Stimulated activated CD8-positive, alpha-beta memory T cell treated with anti-CD3 and anti-CD28 coated beads, Interleukin-7, amount 100 ng/mL, for 4 hours (primary cell): ENCODE data around the gene PARVB.
A peak's percentile ranks its signal among the peaks of the same experiment; 100 is the strongest.
"Not testable (repeated sequence)": the region's sequence is repeated elsewhere in the genome, so short reads cannot be mapped to it uniquely, and the experiment has no call there.

Experiments used
- DNase-seq, 2 donors: peaks; one replicate each; pipeline ENCODE4 v3.0.0-alpha.2; 2020; ENCODE audit warnings: low read depth in 2 of 2

PARVB gene

GRCh38 chr22:43998679-43999264 lies 25.3 kb upstream of the PARVB start:
- DNase-seq: no peak

DNA sequence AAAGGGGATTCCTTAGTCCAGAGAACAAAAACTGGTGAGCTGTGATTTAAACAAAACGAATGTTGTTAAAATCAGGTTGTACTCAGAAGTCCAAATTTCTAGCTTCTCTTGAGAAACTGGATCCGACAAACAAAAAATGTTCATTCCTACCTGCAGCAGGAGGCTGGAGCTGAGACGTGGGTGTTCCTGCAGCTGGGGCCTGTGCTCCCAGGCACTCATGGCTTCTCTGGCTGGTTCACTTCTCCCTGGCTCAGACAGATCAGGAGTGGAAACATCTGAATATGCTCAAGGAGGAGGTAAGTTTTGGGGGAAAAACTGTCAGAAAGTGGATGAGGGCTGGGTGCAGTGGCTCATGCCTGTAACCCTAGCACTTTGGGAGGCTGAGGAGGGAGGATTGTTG lies 24.7 kb upstream of the PARVB start:
- no peak for DNase-seq

GRCh38 chr22:44000123-44000522 lies 24.0 kb upstream of the PARVB start:
- DNase-seq: no peak

DNA sequence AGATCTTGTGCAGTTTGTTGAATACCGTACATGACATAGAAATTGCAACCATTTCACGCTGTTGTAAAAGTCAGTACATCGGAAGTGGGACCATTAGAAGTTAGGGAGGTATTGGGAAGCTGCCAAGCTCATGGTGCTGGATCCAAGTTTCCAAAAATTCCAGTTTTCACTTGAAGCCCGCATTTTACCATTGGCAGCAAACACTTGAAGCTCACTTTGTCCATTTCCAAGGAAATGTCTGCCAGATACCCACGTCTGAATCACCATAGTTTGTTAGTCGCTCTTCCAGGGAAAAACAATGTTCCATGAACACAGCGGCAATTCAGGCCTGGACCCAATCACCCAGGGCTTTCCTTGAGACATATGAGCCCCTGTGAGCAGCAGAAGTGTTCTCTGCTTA lies 22.6 kb upstream of the PARVB start:
- DNase-seq: no peak

- no peak for DNase-seq
Observed at GRCh38 chr22:44002324-44002723, 21.8 kb upstream of the PARVB start.

GRCh38 chr22:44002997-44003396 lies 21.1 kb upstream of the PARVB start:
- DNase-seq: no peak

GRCh38 chr22:44003405-44004103 lies 20.5 kb upstream of the PARVB start:
- no peak for DNase-seq

DNA sequence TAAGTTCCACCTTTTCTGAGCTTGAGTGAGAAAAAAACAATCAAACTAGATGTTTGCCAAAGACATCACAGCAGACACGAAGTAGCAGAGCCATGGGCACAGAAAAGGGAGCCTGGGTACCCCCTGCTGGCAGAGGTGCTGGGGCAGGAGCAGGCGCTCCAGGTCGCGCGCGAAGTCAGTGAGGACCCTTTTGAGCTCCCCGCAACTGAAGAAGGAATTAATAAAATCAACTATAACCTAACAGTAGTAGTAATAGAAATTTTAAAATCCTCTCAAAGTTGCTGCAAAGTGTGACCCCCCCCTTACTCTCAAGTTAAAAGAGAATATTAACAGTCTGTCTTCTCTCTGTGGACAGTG lies 20.0 kb upstream of the PARVB start:
- DNase-seq: no peak

DNA sequence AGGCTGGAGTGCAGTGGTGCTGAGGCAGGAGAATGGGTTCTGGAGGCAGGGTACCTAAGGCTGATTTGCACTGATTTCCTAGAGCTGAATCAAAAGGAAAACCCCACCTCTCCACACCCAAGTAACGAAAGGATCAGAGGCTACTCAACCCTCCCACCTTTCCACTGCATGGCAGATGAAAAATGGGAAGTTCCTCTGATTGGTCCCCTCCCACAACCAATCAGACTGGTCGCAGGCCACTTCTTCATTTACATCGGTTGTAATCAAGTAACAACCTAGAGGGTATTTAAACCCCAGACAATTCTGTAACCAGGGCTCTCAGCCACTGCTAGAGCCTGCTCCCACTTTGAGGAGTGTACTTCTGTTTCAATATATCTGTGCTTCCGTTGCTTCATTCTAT lies 18.6 kb upstream of the PARVB start:
- DNase-seq: no peak

GRCh38 chr22:44012162-44012561 lies 11.9 kb upstream of the PARVB start:
- no peak for DNase-seq

DNA sequence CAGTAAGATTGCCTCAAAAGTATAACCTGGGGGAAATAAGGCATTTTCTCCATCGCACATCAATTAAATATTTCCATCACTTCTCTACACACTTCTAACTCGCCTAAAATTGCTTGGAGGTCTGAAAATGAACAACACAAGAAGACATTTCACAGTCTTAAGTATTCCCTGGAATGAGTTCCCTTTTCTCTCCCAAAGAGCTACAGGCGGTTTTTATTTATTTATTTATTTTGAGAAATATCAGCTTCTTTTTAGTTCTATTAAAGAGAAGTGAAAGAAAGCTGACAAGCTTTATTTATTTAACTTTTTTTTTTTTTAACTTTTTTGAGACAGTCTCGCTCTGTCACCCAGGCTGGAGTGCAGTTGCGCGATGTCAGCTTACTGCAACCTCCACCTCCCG lies 11.5 kb upstream of the PARVB start:
- no peak for DNase-seq

DNA sequence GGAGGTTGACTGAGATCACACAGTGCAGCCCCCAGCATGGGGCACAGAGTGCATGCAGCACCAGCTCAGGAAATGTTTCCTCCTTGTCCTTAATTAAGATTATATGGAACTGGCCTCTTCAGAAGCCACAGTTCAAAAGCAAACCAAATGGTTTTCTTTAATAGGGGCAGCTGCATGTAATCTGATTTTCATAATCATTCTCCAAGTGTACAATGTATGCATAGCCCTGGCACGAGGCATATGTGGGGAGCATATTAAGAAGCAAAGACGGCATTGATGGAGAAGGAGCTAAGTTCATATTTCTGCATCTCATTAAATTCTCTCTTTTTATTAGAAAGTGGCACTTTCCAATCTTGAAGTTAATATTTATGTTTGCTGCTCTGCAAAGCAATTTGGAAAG lies 9.9 kb upstream of the PARVB start:
- DNase-seq: no peak

DNA sequence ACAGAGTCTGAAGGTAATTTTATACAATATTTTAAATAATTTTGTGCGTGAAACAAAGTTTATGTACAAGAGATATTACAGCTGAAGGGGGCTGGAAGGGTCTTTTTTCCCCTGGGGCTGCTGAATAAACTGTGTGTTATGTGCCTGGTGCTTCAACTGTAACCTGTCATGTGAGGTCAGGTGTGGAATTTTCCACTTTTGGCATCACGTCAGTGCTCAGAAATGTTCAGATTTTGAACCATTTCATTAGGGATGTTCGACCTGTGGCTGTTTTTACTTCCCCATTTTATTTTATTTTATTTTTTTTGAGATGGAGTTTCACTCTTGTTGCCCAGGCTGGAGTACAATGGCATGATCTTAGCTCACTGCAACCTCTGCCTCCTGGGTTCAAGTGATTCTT lies 7.5 kb upstream of the PARVB start:
- DNase-seq: not testable (repeated sequence)

DNA sequence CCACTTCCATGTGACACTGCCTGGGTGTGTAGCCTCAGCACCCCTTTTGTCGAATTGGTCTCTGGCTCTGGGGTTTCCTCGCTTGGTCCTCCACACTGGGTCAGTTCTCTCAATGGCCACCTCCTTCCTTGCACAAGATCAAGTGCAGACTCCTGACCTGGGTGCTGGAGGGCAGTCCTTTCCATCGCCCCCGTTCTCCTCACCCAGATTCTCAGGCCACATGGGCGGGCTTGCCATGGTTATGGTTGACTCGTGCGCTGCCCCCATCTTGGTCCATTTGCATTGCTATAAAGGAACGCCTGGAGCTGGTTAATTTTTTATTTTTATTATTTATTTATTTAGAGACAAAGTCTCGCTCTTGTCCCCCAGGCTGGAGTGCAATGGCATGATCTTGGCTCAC lies 5.5 kb upstream of the PARVB start:
- no peak for DNase-seq

DNA sequence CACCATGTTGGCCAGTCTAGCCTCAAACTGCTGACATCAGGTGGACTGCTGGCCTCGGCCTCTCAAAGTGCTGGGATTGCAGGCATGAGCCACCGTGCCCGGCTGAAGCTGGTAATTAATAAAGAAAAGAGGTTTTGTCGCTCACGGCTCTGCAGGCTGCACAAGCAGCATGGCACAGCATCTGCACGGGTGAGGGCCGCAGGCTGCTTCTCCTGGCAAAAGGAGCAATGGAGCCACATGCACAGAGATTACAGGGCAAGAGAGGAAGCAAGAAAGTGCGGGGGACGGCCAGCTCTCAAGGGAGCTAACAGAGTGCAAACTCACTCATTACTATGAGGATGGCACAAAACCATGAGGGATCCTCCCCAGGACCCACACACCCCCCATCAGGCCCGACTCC lies 4.7 kb upstream of the PARVB start:
- no peak for DNase-seq

DNA sequence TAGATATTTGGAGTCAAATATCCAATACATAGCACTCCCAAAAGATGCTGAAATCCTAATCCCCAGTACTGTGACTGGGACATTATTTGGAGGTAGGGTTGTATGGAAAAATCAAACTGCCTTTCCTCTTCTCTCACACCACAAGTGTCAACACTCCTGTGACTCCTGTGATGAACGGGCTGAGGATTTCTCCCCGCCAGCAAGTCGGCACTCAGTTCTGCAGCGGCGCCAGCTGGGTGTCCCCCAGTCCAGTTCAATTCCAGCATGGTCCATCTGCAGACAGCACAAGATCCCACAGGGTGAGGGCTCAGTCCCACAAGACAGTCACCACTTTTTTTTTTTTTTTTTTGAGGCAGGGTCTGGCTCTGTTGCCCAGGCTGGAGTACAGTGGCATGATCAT lies 4.3 kb upstream of the PARVB start:
- no peak for DNase-seq

GRCh38 chr22:44020981-44021380 lies 3.1 kb upstream of the PARVB start:
- DNase-seq: no peak

DNA sequence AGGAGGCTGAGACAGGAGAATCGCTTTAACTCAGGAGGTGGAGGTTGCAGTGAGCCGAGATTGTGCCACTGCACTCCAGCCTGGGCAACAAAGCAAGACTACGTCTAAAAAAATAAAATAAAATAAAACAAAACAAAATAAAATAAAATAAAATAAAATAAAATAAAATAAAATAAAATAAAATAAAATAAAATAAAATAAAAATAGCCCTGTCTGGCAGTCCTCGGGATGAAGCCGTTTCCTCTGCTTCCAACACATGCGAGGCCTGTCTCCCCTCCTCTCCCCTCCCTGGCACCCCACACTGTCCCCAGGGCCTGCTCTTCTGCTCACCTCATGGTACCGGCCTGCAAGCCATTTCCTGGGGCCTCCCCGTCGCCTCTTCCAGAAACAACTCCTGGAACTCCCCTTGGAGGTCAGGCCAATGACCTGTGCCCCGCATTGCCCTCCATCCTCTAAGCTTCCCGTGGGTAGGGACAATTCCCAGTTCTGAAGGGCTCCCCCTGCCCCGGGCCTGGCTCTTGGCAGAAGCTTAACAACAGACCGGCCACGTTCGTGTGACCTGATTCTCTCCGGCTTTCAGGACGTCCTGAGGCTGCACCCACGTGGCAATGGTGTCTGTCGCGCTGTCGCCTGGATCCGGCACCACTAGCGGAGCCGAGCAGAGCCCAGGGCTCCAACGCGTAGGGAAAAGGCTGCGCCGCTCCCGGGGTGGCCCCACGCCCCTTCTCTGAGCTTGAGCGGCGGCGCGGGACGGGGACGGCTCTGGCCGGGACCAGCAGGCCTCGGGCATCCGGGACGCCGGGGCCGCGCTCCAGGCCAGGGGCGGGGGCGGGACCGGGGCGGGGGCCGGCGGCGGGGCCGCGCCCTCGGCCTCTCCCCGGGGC lies 456 bp upstream of the PARVB start:
- peak in 1 of 2 donors; percentile 33 for DNase-seq

DNA sequence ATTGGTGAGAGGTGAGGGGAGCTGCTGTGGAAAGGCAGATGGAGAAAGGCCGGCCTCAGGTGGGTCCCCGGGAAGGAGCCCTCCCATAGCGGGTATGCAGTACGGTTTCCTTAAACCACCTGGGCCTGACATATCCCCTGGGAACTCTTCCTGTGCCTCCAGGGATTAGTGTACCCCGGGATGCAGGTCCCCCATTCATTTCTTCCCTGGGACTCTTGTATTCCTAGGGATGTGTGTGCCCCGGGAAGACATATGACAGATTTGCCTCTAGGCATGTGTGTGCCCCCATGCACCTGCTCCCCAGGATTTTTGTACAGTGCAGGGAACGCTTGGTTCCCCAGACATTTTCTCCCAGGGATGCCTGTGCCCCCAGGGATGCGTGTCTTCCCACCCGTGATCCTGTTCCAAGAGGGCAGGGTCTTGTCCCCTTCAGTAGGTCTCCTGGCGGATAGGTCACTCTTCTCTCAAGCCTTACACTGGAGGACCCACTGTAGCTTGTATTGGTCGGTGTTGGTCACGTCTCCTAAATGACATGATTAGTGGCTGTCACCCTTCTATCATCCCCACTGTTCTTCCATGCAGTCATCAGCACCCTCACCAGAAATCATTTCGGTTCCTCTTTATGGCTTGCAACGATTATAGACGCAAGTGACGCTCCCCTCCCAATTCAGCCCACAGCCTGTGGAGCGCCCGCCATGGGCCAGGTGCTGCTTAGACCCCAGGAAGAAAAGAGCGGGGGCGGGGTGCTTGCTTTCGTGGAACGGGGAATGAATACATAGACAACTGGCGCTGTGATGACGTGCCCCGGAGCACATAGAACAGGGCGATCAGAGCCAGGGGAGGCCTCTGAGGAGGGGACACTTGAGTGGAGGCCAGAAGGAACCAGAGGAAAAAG lies 1.3 kb downstream of the PARVB start:
- no peak for DNase-seq

- DNase-seq: no peak
Observed at GRCh38 chr22:44026066-44026629, 2.0 kb downstream of the PARVB start.

DNA sequence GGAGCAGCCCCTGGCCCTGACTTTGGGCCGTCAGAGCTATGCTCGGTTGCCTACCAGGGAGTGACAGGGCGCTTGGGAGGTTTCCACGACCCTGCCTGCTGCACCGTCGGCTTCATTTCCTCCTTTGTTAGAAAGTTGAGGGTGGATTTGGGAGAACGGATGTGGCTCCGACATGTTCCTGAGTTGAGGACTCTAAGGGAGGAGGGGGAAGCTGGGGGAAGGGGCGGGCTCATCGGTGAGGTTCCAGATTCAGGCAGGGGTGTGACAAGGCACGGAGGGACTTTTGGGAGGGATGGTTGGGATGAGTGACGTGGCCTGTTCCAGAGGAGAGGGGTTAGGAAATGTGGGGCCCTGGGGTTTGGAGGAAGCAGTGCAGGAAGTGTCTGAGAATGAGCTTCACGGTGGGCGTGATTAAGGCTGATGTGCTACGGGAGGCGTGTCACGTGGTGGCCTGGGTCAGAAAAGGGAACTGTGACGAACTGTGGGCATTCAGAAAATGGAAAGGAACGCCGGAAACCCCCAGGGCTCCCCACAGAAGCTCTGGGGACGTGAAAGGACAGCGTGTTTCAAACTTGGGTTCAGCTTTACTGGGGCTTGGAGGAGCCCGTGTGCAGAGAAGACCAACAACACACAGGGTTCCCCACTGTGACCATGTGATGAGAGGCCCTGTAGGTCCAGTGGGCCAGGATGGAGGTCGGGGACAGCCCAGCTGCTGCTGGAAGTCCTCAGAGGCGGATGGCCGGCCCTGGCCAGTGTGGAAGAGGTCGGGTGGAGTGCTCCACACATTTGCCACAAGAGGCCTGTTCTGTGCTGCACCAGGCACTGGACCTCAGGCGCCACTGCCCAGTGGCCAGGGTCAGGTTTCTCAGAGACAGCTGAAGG lies 2.8 kb downstream of the PARVB start:
- peak; percentile 52 to 66 for DNase-seq
